NB4 (cell line): ENCODE data around the gene LIN54.

Experiments used
- CTCF ChIP-seq: IDR thresholded peaks from one replicate; pipeline ENCODE4 v1.5.1; 2012; ENCODE audit warnings: low read depth, low read length
- MYC ChIP-seq: IDR thresholded peaks from 2 replicates; pipeline ENCODE4 v1.6.1; 2011; ENCODE audit warnings: low read depth, low read length
- POLR2A ChIP-seq: IDR thresholded peaks from 2 replicates; pipeline ENCODE4 v1.6.1; 2011; ENCODE audit warnings: mild to moderate bottlenecking; ENCODE audit not compliant: insufficient read length; ENCODE audit errors: extremely low read depth

DNA sequence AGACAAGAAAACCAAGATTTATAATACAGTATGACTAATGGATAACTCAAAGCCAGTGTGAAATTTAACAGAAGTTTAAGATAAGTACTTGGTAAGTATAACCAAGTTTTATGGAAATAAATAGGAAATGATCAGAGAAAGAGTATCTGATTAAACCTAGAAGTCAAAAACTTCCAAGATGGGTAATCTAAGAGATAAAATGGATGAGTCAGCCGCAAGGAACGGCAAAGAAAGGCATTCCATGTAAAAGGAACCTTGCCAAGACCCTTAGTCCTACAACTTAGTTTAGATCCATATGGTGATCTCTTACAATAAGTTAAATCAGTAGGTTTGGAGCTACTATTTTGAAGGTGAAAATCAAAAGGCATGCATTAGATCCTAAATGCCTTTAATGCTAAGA, 34.8 kb downstream of the LIN54 start:
- TF ChIP-seq CTCF (no peak), POLR2A (no peak), MYC (no peak)
